Measurements from ENCODE around the gene PON2.
A peak's percentile ranks its signal among the peaks of the same experiment; 100 is the strongest.

PON2 gene

DNA sequence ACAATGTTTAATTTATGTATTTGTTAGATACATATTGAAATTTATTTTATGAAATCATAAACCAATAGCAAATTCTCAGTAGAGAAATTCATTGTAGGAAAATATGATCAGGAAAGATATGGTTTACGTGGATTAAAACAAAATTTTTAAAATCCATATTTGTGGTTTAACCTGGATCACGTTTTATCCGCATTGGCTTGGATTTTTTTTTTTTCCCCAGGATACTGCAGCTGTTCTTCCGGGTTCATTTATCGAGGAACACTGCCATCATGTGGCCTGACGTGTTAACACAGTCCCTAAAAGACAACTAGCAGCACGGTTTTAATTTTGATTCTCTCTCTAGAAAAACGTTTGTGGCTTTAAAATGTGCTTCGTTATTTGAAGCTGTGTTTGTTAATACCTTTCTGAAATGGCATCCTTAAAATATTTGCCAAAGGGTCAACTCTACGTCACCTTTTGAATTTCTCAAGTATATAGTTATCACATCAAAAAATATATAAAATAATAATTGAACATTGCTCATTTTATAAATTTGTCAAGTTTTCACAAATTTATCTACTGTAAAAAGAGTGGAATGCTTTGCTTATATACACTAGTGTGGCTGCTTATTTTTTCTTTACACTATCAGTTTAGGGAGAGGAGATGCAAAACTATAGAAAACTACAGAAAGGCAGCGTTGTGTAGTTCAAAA is 42.2 kb upstream of the PON2 start:
- peak; percentile 77 for DNase-seq
- Histone ChIP-seq H2BK5ac (ENCODE audit: low read length) (no peak overlapping the region), H3K36me3 (ENCODE audit: control insufficient read depth, insufficient read depth, low read length) (no peaks in the 10 kb centered on the region), H3K18ac (ENCODE audit: low read length) (no peak overlapping the region), H3K9ac (ENCODE audit: low read length) (no peak overlapping the region), H2BK15ac (replicated peaks; ENCODE audit: low read depth) (no peak overlapping the region), H2AK5ac (ENCODE audit: low read length) (no peak overlapping the region), H3K79me2 (ENCODE audit: control insufficient read depth, insufficient read depth, low read length) (no peaks in the 10 kb centered on the region), H4K8ac (ENCODE audit: low read depth, low read length) (no peak overlapping the region), H3K4ac (ENCODE audit: low read depth, low read length) (no peak overlapping the region), H4K5ac (ENCODE audit: low read length) (no peak overlapping the region), H3K4me2 (ENCODE audit: low read length) (no peak overlapping the region), H3K56ac (ENCODE audit: low read length) (no peak overlapping the region), H3K4me1 (ENCODE audit: control insufficient read depth, low read depth, low read length) (no peaks in the 10 kb centered on the region), H3K27ac (ENCODE audit: low read depth, low read length) (no peak overlapping the region), H2BK120ac (ENCODE audit: low read depth, low read length) (no peak overlapping the region), H3K79me1 (ENCODE audit: low read length) (no peaks in the 10 kb centered on the region), H3K27me3 (ENCODE audit: insufficient read depth, low read length, poor library complexity) (no peaks in the 10 kb centered on the region), H3K23ac (ENCODE audit: low read length) (no peak overlapping the region), H3K4me3 (ENCODE audit: low read length) (no peak overlapping the region)
- WGBS (ENCODE audit: extremely low coverage, insufficient coverage, low lambda C conversion rate), result no CpG with 5 or more reads among the region's 11 CpGs

- Histone ChIP-seq H2BK120ac (ENCODE audit: low read depth, low read length) (no peak overlapping the region), H3K4me2 (ENCODE audit: low read length) (no peak overlapping the region), H3K56ac (ENCODE audit: low read length) (peak overlapping the region; percentile 37), H3K27me3 (ENCODE audit: insufficient read depth, low read length, poor library complexity) (no peaks in the 10 kb centered on the region), H3K9ac (ENCODE audit: low read length) (no peak overlapping the region), H3K79me2 (ENCODE audit: control insufficient read depth, insufficient read depth, low read length) (no peaks in the 10 kb centered on the region), H2AK5ac (ENCODE audit: low read length) (no peak overlapping the region), H3K18ac (ENCODE audit: low read length) (peak overlapping the region; percentile 60), H4K8ac (ENCODE audit: low read depth, low read length) (no peak overlapping the region), H3K36me3 (ENCODE audit: control insufficient read depth, insufficient read depth, low read length) (no peaks in the 10 kb centered on the region), H3K4ac (ENCODE audit: low read depth, low read length) (no peak overlapping the region), H3K27ac (ENCODE audit: low read depth, low read length) (no peak overlapping the region), H3K4me3 (ENCODE audit: low read length) (no peak overlapping the region), H3K79me1 (ENCODE audit: low read length) (no peaks in the 10 kb centered on the region), H4K5ac (ENCODE audit: low read length) (no peak overlapping the region), H2BK5ac (ENCODE audit: low read length) (no peak overlapping the region), H3K4me1 (ENCODE audit: control insufficient read depth, low read depth, low read length) (no peaks in the 10 kb centered on the region), H2BK15ac (replicated peaks; ENCODE audit: low read depth) (no peak overlapping the region), H3K23ac (ENCODE audit: low read length) (no peak overlapping the region)
- peak; percentile 56 for DNase-seq
- WGBS (ENCODE audit: extremely low coverage, insufficient coverage, low lambda C conversion rate), result no CpG with 5 or more reads among the region's 9 CpGs
These were observed 41.4 kb upstream of the PON2 start for GRCh38 chr7:95476072-95476847.

- WGBS (ENCODE audit: extremely low coverage, insufficient coverage, low lambda C conversion rate), result no CpG with 5 or more reads among the region's 9 CpGs
- DNase-seq, result peak; percentile 1
- no peak overlapping the region for H3K4ac ChIP-seq (ENCODE audit: low read depth, low read length)
These were observed 38.6 kb upstream of the PON2 start for GRCh38 chr7:95473276-95473985.

GRCh38 chr7:95472581-95473161 is 37.8 kb upstream of the PON2 start:
- Histone ChIP-seq H3K18ac (ENCODE audit: low read length) (no peak overlapping the region), H4K8ac (ENCODE audit: low read depth, low read length) (no peak overlapping the region), H3K4me2 (ENCODE audit: low read length) (no peak overlapping the region), H3K79me2 (ENCODE audit: control insufficient read depth, insufficient read depth, low read length) (no peaks in the 10 kb centered on the region), H3K23ac (ENCODE audit: low read length) (no peak overlapping the region), H2BK120ac (ENCODE audit: low read depth, low read length) (no peak overlapping the region), H3K4ac (ENCODE audit: low read depth, low read length) (no peak overlapping the region), H3K36me3 (ENCODE audit: control insufficient read depth, insufficient read depth, low read length) (no peaks in the 10 kb centered on the region), H3K27me3 (ENCODE audit: insufficient read depth, low read length, poor library complexity) (no peaks in the 10 kb centered on the region), H3K4me3 (ENCODE audit: low read length) (no peak overlapping the region), H2BK5ac (ENCODE audit: low read length) (no peak overlapping the region), H3K79me1 (ENCODE audit: low read length) (no peaks in the 10 kb centered on the region), H2AK5ac (ENCODE audit: low read length) (no peak overlapping the region), H3K27ac (ENCODE audit: low read depth, low read length) (peak overlapping the region; percentile 22), H3K56ac (ENCODE audit: low read length) (no peak overlapping the region), H3K4me1 (ENCODE audit: control insufficient read depth, low read depth, low read length) (peaks cover 2% of the 10 kb centered on the region), H4K5ac (ENCODE audit: low read length) (no peak overlapping the region), H3K9ac (ENCODE audit: low read length) (no peak overlapping the region), H2BK15ac (replicated peaks; ENCODE audit: low read depth) (no peak overlapping the region)
- DNase-seq, result peak; percentile 44
- WGBS (ENCODE audit: extremely low coverage, insufficient coverage, low lambda C conversion rate), result no CpG with 5 or more reads among the region's 8 CpGs

More at GRCh38 chr7:95473276-95473985, 38.6 kb upstream of the PON2 start:
- peaks cover 2% of the 10 kb centered on the region for H3K4me1 ChIP-seq (ENCODE audit: control insufficient read depth, low read depth, low read length)
- H3K4me3 ChIP-seq (ENCODE audit: low read length), result no peak overlapping the region
- H3K27ac ChIP-seq (ENCODE audit: low read depth, low read length), result no peak overlapping the region
- H2BK5ac ChIP-seq (ENCODE audit: low read length), result no peak overlapping the region
- no peak overlapping the region for H3K56ac ChIP-seq (ENCODE audit: low read length)
- H2BK120ac ChIP-seq (ENCODE audit: low read depth, low read length), result no peak overlapping the region
- H4K8ac ChIP-seq (ENCODE audit: low read depth, low read length), result no peak overlapping the region
- H3K18ac ChIP-seq (ENCODE audit: low read length), result no peak overlapping the region
- H4K5ac ChIP-seq (ENCODE audit: low read length), result no peak overlapping the region
- H3K79me1 ChIP-seq (ENCODE audit: low read length), result no peaks in the 10 kb centered on the region
- no peak overlapping the region for H3K4me2 ChIP-seq (ENCODE audit: low read length)
- no peak overlapping the region for H3K9ac ChIP-seq (ENCODE audit: low read length)
- H2BK15ac ChIP-seq (replicated peaks; ENCODE audit: low read depth), result no peak overlapping the region
- no peak overlapping the region for H2AK5ac ChIP-seq (ENCODE audit: low read length)
- H3K79me2 ChIP-seq (ENCODE audit: control insufficient read depth, insufficient read depth, low read length), result no peaks in the 10 kb centered on the region
- H3K36me3 ChIP-seq (ENCODE audit: control insufficient read depth, insufficient read depth, low read length), result no peaks in the 10 kb centered on the region
- no peak overlapping the region for H3K23ac ChIP-seq (ENCODE audit: low read length)
- no peaks in the 10 kb centered on the region for H3K27me3 ChIP-seq (ENCODE audit: insufficient read depth, low read length, poor library complexity)

- Histone ChIP-seq H3K23ac (ENCODE audit: low read length) (no peak overlapping the region), H3K79me2 (ENCODE audit: control insufficient read depth, insufficient read depth, low read length) (no peaks in the 10 kb centered on the region), H2BK120ac (ENCODE audit: low read depth, low read length) (no peak overlapping the region), H3K9ac (ENCODE audit: low read length) (no peak overlapping the region), H2BK15ac (replicated peaks; ENCODE audit: low read depth) (peak overlapping the region; percentile 98), H3K27me3 (ENCODE audit: insufficient read depth, low read length, poor library complexity) (no peaks in the 10 kb centered on the region), H4K8ac (ENCODE audit: low read depth, low read length) (no peak overlapping the region), H4K5ac (ENCODE audit: low read length) (peak overlapping the region; percentile 75), H3K4me2 (ENCODE audit: low read length) (no peak overlapping the region), H3K27ac (ENCODE audit: low read depth, low read length) (no peak overlapping the region), H3K4ac (ENCODE audit: low read depth, low read length) (no peak overlapping the region), H3K4me1 (ENCODE audit: control insufficient read depth, low read depth, low read length) (peaks cover 2% of the 10 kb centered on the region), H3K4me3 (ENCODE audit: low read length) (no peak overlapping the region), H3K56ac (ENCODE audit: low read length) (no peak overlapping the region), H3K36me3 (ENCODE audit: control insufficient read depth, insufficient read depth, low read length) (no peaks in the 10 kb centered on the region), H2AK5ac (ENCODE audit: low read length) (no peak overlapping the region), H3K79me1 (ENCODE audit: low read length) (no peaks in the 10 kb centered on the region), H3K18ac (ENCODE audit: low read length) (peak overlapping the region; percentile 90), H2BK5ac (ENCODE audit: low read length) (no peak overlapping the region)
- no CpG with 5 or more reads among the region's 3 CpGs for WGBS (ENCODE audit: extremely low coverage, insufficient coverage, low lambda C conversion rate)
- no peak for DNase-seq
These were observed 36.2 kb upstream of the PON2 start for GRCh38 chr7:95471071-95471470.
